Endothelial cell of umbilical vein (primary cell): Measurements from ENCODE around the gene KIF25. TPM values are rescaled to one million over a fixed set of nuclear protein-coding genes. Genes with fewer than 3 reads are reported as not detected.

Experiments
- BruUV-seq: library from RNA; stranded (reverse); fragments of 400-500 nt; replicated peaks from 2 replicates; lab custom pipeline; 2021; lab: Mats Ljungman, UMichigan
- CTCF ChIA-PET: fragments of 300-600, 350-600 bp; sonication (Branson Sonifier 250); formaldehyde crosslinking; loops from one replicate; lab custom pipeline; 2021; ENCODE audit warnings: antibody characterized with exemption, inconsistent platforms; lab: Charles Lee
- POLR2A ChIA-PET: fragments of 300-600, 350-600 bp; sonication (Branson Sonifier 250); formaldehyde crosslinking; loops from one replicate; lab custom pipeline; 2021; ENCODE audit warnings: antibody characterized with exemption, inconsistent platforms; lab: Charles Lee
- DNase-seq: peaks from one replicate; pipeline ENCODE4 v3.0.0-alpha.2; 2011; ENCODE audit warnings: low read depth, low spot score
- FAIRE-seq: peaks from 2 replicates; lab custom pipeline; 2011; peaks lifted over from hg19 to GRCh38; lab: Jason Lieb, UNC
- H2AFZ ChIP-seq: 2 replicates; pipeline ENCODE4 v1.6.0; 2012; ENCODE audit warnings: low read depth, low read length, control low read depth, inconsistent platforms
- H3K27ac ChIP-seq: 2 replicates; pipeline ENCODE4 v1.5.1; 2011; ENCODE audit warnings: low read depth, mild to moderate bottlenecking, control low read depth, low read length, moderate library complexity; ENCODE audit not compliant: insufficient read depth
- H3K27me3 ChIP-seq, 2 experiments: 2 replicates each; pipeline versions ENCODE4 v1.6.0 to v1.6.1; 2011; ENCODE audit warnings: low read length in 2 of 2, mixed read lengths in 1 of 2; ENCODE audit not compliant: control insufficient read depth in 2 of 2, insufficient read depth in 2 of 2
- H3K36me3 ChIP-seq, 2 experiments: 2 replicates in 1 of 2; 3 replicates in 1 of 2; pipeline ENCODE4 v1.5.1; 2011; ENCODE audit warnings: low read length in 2 of 2, mild to moderate bottlenecking in 1 of 2, moderate library complexity in 1 of 2; ENCODE audit not compliant: control insufficient read depth in 2 of 2, insufficient read depth in 2 of 2; ENCODE audit errors: extremely low read depth in 1 of 2
- H3K4me1 ChIP-seq: 3 replicates; pipeline ENCODE4 v1.5.1; 2011; ENCODE audit warnings: mild to moderate bottlenecking, low read length; ENCODE audit not compliant: control insufficient read depth, insufficient read depth; ENCODE audit errors: extremely low read depth
- H3K4me2 ChIP-seq: 2 replicates; pipeline ENCODE4 v1.6.1; 2011; ENCODE audit warnings: low read length, control low read depth, mixed read lengths; ENCODE audit not compliant: insufficient read depth
- H3K4me3 ChIP-seq, 3 experiments: fragments of 200-600 bp in 1 of 3; sonication (generic), shearing (Covaris generic) in 1 of 3; replicated peaks in 1 of 3; 2 replicates each; pipeline ENCODE4 v1.5.1; 2011 to 2016; ENCODE audit warnings: control low read depth in 3 of 3, low read length in 3 of 3, mild to moderate bottlenecking in 2 of 3, inconsistent platforms in 1 of 3, low read depth in 1 of 3, moderate library complexity in 1 of 3; ENCODE audit not compliant: insufficient read depth in 1 of 3
- H3K79me2 ChIP-seq: 2 replicates; pipeline ENCODE4 v1.6.0; 2012; ENCODE audit warnings: low read length, inconsistent platforms; ENCODE audit not compliant: control insufficient read depth, insufficient read depth
- H3K9ac ChIP-seq: replicated peaks from 2 replicates; pipeline ENCODE3; 2011; ENCODE audit warnings: low read length, control low read depth; ENCODE audit not compliant: insufficient read depth; ENCODE audit errors: extremely low read depth
- H3K9me1 ChIP-seq: replicated peaks from 3 replicates; pipeline ENCODE4 v1.6.0; 2011; ENCODE audit warnings: mild to moderate bottlenecking, low read length; ENCODE audit not compliant: control insufficient read depth, insufficient read depth; ENCODE audit errors: extremely low read depth
- H3K9me3 ChIP-seq: replicated peaks from 2 replicates; pipeline ENCODE4 v1.5.1; 2012; ENCODE audit warnings: low read length, inconsistent platforms; ENCODE audit not compliant: control insufficient read depth, insufficient read depth
- H4K20me1 ChIP-seq: replicated peaks from 2 replicates; pipeline ENCODE3; 2011; ENCODE audit warnings: mild to moderate bottlenecking, low read length; ENCODE audit not compliant: control insufficient read depth, insufficient read depth; ENCODE audit errors: extremely low read depth
- CTCF ChIP-seq, 2 donors: IDR thresholded peaks; 1 replicate in 1 of 2; 2 replicates in 1 of 2; pipeline ENCODE4 v1.5.1; 2011; ENCODE audit warnings: low read length in 2 of 2, mild to moderate bottlenecking in 2 of 2, moderate library complexity in 2 of 2, control low read depth in 1 of 2, inconsistent platforms in 1 of 2, low read depth in 1 of 2; ENCODE audit not compliant: insufficient read depth in 1 of 2; ENCODE audit errors: extremely low read depth in 1 of 2
- EZH2 ChIP-seq: IDR thresholded peaks from 2 replicates; pipeline ENCODE4 v1.6.1; 2012; ENCODE audit warnings: borderline replicate concordance, low read depth, mild to moderate bottlenecking, moderate library complexity, low read length, inconsistent platforms; ENCODE audit not compliant: severe bottlenecking
- FOS ChIP-seq: IDR thresholded peaks from 2 replicates; pipeline ENCODE4 v1.6.1; 2011; ENCODE audit warnings: mild to moderate bottlenecking, low read length, moderate library complexity, borderline replicate concordance; ENCODE audit not compliant: insufficient read depth
- JUN ChIP-seq: IDR thresholded peaks from 2 replicates; pipeline ENCODE4 v1.6.1; 2011; ENCODE audit warnings: borderline replicate concordance, low read depth; ENCODE audit not compliant: insufficient read length, insufficient read depth
- MAX ChIP-seq: IDR thresholded peaks from 2 replicates; pipeline ENCODE4 v1.6.1; 2011; ENCODE audit not compliant: insufficient read depth, insufficient read length
- MYC ChIP-seq: IDR thresholded peaks from one replicate; pipeline ENCODE4 v1.6.1; 2011; ENCODE audit warnings: mild to moderate bottlenecking, low read depth, low read length
- POLR2A ChIP-seq: IDR thresholded peaks from 2 replicates; pipeline ENCODE4 v1.6.1; 2012; ENCODE audit warnings: low read depth, mild to moderate bottlenecking, control low read depth, low read length
- POLR2AphosphoS5 ChIP-seq: IDR thresholded peaks from 2 replicates; pipeline ENCODE4 v1.6.1; 2012; ENCODE audit warnings: low read depth, mild to moderate bottlenecking, control low read depth, low read length, moderate library complexity; ENCODE audit not compliant: insufficient read depth
- dilution Hi-C: fragments of 300-500 bp; cut with MboI; formaldehyde crosslinking; loops from one replicate; pipeline ENCODE4 v1.15.0; 2019; ENCODE audit warnings: low sequenced_read_pairs; ENCODE audit not compliant: extremely low pct_ligation_motif_present
- intact Hi-C: fragments of 100-400 bp; cut with micrococcal nuclease; formaldehyde crosslinking; loops from one replicate; pipeline ENCODE4 v1.10.0; 2022
- polyA plus RNA-seq, 4 experiments: library from polyadenylated mRNA; depleted of rRNA in 3 of 4; stranded (reverse) in 3 of 4; unstranded in 1 of 4; fragments of >200 nt; gene quantifications; 2 replicates each; pipeline versions ENCODE4 v1.2.1 to v1.2.3, GENCODE V29; 2011 to 2012; ENCODE audit warnings: missing spikeins in 1 of 4
- total RNA-seq: library from RNA; stranded (reverse); gene quantifications from 2 replicates; pipeline ENCODE4 v1.2.3, GENCODE V29; 2021

KIF25 gene
- total and polyA plus RNA-seq, 2 donors (not counting 3 experiments of a cell fraction or from before 2014, with no cell fraction given), result not detected

- DNase-seq (no peak), FAIRE-seq (no peak)
- Histone ChIP-seq H4K20me1 (no peaks in the 10 kb centered on the region), H3K9me3 (no peaks in the 10 kb centered on the region), H3K4me1 (no peaks in the 10 kb centered on the region), H3K9ac (no peak overlapping the region), H3K79me2 (no peaks in the 10 kb centered on the region), H3K36me3 (no peaks in the 10 kb centered on the region), H3K4me3 (no peak overlapping the region), H2AFZ (no peak overlapping the region), H3K27ac (no peak overlapping the region), H3K4me2 (no peak overlapping the region), H3K9me1 (no peaks in the 10 kb centered on the region), H3K27me3 (no peaks in the 10 kb centered on the region)
- BruUV-seq, result no TSS peak
- dilution Hi-C loops (no loop called here), intact Hi-C loops (no loop called here)
- TF ChIP-seq MYC (no peak), JUN (no peak), POLR2A (no peak), CTCF (IDR thresholded peaks at IDR 0.05; ENCODE audit: extremely low read depth in 1 of 2, insufficient read depth in 1 of 2, low read depth in 1 of 2, low read length in 2 of 2) (no peak), POLR2AphosphoS5 (no peak), EZH2 (no peak), MAX (no peak), FOS (no peak)
- POLR2A ChIA-PET, result no interaction called here
- CTCF ChIA-PET, result no interaction called here
These were observed 59.5 kb downstream of the KIF25 start for GRCh38 chr6:168056892-168057527.
